CD4-positive, alpha-beta T cell treated with Interleukin-12 subunit alpha and Interleukin-12 subunit beta, for 1 hour (primary cell): Measurements from ENCODE around the gene SCAPER.

Experiments
- DNase-seq: peaks from one replicate; pipeline ENCODE4 v3.0.0-alpha.2; 2020

Gene SCAPER

DNA sequence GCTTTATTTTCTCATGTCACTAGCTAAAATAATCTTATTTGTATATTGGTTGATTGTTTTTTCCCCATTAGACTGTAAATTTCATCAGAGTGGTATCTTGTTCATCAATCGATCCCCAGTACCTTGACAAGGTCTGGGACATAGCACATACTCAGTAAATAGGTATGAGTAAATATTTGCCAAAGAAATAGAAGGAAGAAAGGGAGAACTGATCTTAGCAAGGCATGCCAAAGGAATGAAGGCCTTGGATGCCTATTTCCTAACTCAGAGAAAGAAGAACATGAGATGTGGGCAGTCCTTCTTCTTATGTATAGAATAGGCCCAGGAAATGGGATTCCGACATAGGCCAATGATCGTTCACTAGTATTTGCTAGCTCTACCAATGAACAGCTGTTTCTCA is 513.8 kb downstream of the SCAPER start:
- DNase-seq: no peak

DNA sequence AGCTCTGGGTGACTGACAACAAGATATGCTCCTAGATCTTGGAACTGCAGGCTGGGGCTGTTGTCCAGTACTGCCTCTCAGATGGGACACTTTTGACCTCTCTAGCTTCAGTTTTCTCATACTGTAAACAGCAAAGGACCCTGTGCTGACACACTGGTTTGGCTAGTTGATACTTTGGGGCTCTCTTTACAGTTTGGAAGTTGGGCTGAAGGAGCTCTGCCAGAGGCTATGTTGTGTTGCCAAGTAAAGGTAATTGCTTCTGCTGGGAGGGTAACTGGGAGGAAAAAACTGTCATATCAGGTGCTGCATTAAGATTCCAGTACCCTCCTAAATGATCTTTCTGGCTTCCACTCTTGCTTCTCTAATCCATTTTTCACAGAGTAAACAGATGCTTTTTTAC is 514.6 kb downstream of the SCAPER start:
- DNase-seq: no peak

DNA sequence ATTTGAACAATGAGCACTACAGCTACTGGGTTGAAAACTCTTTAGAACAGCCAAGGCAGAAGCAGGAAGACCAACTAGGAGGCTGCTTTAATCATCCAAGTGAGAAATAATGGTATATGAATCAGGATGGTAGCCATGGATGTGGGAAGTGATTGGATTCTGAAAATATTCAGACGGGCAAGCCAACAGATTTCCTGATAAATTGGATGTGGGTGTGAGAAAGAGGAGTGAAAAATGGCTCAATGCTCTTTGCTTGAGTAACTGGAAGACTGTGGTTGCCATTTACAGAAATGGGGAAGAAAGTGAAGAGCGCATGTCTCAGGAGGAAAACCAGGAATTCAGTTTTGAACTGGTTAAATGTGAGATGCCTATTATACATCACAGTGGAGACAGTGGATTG is 518.2 kb downstream of the SCAPER start:
- no peak for DNase-seq

DNA sequence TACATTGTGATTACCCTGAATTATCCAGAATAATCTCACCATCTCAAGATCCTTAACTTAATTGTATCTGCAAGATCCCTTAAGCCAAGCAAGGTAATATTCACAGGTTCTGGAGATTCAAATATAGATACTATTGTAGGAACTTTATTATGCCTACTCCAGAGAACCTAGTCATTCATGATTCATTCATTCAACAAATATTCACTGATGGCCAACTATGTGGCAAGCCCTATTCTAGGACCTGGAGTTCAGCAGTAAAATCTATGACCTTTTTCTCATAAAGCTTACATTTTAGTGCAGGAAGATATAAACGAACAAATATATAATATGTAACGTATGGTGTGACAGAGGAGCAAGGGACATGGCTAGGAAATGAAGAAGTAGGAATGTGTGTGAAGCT is 519.0 kb downstream of the SCAPER start:
- no peak for DNase-seq

DNA sequence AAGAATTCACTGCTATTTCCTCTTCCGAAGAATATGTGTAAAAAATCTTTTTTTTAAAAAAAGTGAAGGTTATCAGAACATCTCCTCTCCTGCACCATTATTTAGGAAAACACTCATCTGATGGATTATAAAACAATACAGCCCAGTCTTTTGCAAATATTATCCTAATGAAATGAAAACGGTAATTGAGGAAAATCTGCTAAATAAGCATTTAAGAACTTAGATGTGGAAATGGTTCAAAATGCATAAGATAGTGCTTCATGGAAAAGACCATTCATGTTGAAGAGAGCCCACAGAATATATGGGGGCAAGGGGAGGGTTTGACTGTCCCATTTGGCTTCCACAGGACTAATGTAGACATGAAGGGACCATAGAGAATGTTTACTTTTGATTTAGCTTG is 520.7 kb downstream of the SCAPER start:
- no peak for DNase-seq

DNA sequence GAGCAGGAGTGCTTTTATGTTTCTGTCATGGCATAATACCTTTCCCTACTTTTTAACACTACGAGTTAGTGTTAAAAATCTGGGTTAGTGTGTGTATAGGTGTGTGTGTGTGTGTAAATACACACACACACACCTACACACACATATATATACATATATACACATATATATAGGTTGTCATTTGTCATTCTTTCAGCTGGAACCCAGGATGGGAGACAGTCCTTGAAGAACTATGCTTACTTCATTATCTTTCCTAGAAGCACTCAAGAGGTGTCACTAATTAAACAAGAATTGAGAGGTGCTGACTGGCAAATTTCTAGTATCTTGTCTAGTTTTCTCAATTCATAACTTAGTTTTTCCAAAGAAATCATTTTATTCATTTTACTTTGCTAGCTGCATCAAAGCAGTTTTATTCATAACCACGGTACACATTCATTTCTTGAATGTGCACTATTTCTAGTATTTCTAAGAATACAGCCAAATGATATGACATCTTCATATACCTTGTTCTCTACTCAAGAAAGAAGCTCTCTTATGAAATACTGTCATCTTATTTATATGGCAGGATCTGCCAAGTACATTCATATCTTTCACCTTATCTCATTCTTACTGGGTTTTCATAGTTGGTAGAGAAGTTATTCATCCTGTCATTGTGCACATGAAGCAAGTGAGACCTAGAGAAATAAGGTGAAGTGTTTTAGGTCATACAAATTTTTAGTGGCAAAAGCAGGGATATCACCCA is 522.0 kb downstream of the SCAPER start:
- no peak for DNase-seq

DNA sequence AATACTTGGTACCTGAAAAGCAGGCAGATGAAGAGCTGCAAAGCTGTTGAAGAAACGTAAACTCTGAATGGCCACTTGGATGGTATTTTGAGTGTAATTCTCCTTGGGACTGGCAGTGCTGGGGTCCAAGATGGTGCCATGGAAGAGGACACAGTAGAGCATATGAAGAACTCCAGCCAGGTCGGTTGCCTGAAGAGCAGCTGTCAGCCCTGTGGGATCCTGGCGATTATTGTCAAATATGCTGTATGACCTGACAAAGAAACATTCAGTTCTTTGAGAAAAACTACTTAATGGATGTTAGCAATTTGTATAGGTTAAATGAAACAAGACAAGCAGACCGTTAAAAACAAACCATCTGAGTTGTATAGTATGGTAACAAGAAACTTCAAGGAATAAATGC is 523.8 kb downstream of the SCAPER start:
- no peak for DNase-seq

DNA sequence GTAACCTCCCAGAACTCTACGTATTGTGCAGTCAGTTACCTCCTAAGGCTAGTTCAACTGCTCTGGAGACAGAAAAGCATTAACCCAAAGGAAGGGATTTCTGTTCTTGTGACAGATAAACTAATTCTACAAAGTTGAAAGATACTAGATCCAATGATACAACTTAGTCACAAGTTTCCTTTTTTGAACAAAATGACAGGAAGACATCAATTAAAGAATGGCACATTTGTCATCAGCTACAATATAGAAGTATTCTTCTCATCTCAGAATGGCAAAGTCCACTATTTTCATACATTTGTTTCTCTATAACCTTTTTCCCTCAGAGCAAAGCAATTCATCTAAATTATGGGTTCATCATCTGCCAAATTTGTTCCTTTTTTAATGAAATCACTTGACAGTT is 524.9 kb downstream of the SCAPER start:
- DNase-seq: no peak

DNA sequence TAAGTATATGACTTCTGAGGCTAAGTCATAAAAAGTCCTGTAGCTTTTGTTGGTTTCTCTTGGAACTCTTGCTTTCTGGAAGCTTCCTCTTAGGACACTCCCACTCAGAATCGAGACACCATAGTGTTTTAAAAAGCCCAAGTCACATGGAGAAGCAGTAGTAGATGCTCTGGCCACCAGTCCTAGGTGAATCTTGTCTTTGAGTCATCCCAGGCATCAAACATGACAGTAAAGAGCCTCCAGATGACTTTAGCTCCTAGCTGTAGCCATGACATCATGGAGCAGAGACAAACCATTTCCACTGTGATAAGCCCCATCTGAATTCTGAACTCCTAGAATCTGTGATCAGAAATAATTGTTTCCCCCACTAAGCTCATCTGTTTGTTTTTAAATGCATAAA is 526.4 kb downstream of the SCAPER start:
- no peak for DNase-seq

DNA sequence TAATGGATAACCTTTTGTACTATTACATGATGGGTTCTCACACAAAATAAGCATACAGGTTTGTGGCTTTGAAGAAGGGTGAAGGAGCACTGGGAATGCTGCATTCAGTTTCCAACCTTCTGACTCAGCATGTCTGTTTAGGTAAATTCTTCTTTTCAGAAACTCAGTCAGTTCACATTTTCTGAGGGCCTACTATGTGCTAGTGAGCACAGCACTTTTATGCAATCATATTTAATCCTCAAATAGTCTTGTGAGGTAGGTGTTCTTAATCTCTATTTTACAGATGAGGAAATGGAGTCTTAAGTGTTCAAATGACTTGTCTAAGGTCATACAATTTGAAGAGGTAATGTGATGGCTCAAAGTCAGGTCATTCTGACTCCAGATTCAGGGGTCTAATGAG is 527.4 kb downstream of the SCAPER start:
- no peak for DNase-seq

DNA sequence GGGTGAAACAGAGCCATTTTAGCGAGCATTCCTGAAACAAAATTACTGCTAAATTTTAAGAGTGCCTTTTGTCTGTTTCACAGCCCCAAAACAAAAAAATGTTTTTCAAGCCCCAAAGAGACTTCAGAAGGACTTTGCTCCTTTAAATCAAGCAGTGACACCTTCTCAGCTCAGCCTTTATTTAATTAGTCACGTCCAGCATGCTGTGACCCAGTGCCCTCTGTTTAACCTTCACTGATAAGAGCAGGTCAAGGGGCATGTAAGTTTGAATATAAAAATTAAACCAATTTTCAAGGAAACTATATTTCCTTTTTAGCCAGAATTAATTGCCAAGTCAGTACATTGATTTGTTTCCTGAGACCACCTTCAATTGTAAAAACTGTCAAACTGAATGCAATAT is 527.9 kb downstream of the SCAPER start:
- DNase-seq: no peak

DNA sequence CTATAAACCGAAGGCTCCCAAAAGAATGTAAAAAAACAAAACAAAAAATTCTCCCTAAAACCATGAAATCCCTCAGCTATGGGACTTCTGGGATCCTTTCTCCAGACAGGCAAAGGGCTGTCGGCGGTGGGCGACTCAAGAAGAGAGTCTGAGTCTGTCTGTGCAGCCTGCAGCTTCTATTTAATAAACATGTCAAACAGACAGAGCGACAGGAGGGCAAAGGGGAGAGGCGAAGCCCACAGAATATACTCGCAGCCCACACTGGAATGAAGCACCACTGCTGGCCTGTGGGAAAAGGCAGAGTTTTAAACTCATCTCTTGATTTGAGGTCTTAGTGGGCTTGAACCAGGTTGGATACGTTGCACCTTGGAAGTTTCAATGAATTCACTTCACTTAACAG is 528.3 kb downstream of the SCAPER start:
- no peak for DNase-seq

DNA sequence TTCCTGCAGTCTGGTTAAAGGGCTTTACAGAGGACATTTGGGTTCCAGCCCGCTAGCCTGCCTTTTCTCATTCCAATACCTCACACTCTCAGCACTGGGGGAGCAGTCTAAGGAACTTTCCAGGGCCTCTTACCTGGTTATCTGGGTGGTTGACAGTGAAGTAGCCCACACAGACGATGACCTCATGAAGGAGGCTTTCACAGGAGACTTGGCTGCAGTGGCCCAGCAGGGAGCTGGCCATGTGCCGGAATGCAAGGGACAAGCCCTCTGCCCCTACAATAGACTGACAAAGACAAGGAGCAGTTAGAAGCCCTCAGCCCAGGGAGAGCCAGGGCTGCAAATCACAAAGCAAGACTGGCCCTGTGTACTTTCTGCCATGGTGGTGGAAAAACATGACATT is 529.1 kb downstream of the SCAPER start:
- no peak for DNase-seq

DNA sequence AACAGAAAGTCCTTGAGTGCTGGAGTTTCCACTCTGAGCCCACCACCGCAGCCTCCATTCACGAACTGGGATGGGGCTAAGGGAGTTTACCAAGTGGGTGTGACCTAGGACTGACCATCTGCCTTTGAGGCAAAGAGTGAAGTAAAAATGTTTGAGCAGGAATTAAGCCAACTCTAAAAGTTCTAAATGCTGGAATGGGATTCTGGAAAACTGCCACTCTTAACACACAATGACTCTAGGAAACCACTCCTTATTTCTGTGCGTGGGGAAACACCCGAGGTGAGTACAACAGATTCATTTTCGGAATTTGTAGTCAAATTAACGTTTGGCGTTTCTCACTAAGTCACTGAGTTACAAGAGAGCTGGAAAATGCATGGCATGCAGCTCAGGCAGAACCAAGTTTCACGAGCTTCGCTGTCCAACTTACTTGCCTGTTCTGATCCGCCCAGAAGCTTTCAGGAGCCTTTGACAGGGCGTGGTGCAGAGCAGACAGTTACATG is 537.0 kb downstream of the SCAPER start:
- DNase-seq: no peak

DNA sequence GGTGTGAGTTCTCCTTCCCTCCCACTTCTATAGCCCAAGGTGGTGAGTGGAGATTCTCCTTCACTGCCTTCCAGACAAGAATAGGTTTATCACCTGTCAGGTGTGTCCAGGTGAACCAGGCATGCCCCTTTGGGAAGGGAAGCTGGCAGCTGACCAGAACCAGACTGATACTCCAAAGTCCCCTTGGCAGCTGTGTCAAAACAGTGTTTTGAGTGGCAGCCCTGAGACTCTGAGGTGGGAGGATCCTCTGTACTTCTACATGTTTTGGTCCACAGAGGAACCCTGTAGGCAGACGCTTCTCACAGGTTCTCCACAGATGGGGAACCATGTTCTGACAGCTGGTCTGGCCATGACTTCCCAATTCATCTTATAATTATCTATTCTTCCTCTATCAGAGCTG is 538.4 kb downstream of the SCAPER start:
- DNase-seq: no peak

DNA sequence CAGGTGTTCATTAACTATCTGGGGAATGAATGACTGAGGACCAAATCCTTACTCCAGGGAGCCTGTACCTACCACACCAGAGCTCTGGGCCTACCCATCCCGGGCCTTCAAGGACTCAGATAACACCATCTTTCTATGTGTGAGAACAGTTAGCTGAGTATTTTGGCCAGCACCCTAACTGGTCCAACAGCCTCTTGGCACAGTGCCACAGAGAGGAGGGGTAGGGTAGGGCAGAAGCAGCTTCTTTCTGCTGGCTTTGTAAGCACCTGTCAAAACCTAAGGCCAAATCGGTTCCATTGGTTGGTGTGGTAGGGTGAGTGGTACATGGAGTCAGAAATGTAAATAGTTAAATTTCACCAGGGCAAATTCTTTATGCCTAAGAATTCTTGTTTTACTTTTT is 541.9 kb downstream of the SCAPER start:
- no peak for DNase-seq

DNA sequence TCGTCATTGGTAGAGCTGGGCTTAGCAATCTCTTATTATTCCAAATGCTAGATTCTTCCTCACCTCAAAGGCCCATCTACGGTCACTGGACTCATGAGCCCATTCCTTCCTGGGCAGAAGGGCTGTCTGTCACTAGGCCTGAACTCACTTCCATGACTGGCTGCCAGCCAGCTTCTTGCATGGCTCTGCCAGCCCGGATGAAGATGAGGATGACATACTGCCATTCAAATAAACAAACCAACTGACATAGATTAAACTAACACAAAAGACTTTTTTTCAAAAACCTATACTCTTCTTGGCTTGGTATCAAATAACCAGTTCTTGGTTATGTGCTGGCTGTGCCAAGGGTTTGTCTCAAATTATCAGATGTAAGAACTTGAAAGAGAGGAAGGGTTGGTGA is 544.7 kb downstream of the SCAPER start:
- no peak for DNase-seq

DNA sequence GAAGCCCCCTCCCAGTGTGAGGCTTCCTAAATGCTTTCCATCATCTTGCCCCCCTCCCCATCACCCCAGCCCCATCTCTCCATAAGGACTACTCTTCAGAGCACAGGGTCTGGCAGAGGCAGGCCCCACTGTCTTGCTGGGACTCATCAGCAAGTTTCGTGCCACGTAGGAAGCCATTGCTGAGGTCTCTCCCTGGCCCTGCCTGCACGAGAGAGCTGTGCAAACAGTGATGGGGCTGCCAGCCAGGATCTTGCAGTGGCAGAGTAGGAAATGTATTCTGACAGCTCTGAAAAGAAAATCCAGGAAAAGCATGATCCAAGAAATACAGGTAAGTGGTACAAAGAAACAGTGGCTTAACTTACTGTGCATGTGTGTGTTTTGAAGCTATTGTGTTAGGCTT is 546.0 kb downstream of the SCAPER start:
- DNase-seq: no peak

DNA sequence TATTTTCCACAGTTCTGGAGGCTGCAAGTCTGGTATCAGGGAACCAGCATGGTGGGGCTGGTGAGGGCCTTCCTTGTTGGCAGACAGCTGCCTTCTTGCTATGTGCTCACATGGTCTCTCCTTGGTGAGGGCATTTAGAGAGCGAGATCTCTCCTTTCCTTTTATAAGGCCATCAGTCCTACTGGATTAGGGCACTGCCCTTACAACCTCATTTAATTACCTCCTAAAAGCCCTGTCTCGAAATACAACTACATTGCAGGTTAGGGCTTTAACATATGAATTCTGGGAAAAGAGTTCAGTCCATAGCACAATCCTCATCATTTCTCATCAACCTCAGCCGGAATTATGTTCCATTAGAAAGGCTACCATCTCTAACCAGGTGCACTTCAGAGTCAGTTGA is 546.7 kb downstream of the SCAPER start:
- no peak for DNase-seq

DNA sequence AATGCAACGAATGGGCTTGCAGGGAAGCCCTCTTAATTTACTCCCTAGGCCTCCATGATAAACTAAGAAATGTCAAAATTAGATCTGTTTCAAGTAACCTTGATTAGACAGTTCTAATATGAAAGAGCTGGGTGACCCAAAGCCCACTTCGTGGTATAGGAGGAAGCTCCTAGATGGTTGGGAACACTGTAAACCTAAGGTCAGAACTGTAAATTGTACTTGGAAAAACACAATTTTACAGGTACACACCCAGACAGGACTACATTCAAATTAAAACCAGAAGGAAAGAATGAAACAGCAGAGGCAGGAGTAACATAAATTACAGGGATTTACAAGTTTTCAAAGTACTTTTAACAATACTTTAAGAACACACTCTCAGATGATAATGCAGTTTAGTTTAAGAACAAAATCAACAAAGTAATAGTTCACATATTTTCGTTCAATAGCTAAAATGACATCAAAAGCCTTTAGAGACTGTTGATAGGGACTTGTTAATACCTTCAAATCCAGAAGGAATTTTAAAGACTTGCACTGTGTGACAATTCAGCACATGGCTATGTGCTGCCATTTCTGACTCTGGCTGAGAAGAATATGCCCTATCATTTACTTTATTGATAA is 550.2 kb downstream of the SCAPER start:
- no peak for DNase-seq

DNA sequence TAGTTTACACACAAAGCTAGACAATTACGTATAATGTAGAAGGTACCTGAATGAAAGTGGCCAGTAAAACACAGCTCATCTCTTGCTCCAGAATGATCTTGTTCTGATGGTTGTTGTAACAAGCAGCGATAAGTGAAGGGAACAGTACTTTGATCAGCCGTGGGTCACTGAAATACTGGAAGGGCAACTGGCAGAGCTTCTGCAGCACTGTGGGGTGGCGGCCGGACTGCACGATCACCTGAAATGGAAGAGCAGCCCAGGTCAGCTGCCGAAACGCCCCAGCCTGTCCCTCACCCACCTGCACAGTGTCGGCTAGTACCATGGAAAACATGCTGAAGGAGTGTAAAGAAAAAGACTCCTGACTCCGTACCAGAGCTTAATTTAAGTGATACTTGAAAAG is 551.2 kb downstream of the SCAPER start:
- no peak for DNase-seq

DNA sequence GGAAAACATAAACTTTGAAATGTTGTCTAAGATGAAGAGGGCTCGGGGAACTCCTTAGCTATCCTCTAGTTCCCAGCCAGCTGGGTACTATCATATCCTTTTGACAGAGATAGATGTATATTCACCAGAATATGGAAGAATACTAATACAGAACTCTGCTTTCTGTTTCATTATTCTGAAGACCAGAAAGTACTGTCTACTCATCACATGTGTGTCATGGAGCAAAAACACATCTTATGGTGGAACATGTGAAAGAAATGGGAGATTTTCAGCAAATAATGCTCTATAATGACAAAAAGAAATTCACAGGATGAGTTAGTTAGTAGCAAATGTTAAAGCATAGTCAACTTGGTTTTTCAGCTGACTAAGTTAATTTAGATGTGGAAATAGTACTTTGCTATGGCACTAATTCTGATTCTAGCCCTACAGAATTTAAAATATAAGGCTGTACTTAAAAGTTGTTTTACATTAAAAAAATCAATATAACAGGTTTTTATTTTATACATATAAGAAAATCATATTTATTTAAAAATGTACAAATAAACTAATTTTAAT is 552.0 kb downstream of the SCAPER start:
- DNase-seq: no peak

DNA sequence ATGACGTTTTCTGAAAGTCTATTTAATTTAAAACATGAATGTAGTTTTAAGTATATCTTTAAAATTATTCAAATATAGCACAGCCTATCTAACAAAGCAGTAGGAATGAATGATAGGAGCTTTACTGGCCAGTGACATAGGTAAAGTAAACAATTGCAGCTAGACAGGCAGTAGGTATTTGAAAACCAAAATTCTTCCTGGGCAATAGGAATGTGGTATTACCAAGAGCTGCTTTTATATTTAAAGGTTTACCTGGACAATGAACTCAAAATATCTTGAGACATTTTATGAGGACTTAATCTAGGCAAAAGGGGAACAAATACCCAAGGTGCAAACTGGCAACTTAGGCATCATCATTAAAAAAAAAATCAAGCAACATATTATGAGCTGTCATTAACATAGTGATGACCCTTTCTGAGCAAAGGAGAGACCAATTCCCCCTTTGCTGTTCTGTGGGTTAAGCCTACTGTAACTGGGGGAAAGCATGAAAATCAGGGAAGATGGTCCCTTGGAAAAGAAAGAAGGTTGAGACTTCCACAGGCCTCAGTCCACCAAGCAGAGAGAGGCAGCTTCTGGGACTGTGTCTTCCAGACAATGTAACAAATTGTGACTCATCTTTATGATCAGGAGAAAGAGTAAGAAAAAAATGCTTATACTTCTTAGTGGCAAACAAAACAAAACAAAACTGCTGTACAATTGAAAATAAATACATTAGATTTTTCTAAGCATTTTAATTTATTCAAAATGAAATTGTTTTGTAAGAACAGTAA is 555.7 kb downstream of the SCAPER start:
- DNase-seq: no peak
